Astrocyte of the hippocampus (primary cell): Measurements from ENCODE around the gene CEP55.
A peak's percentile ranks its signal among the peaks of the same experiment; 100 is the strongest.

ENCODE experiments used
- DNase-seq: peaks from one replicate; pipeline ENCODE4 v3.0.0; 2011; ENCODE audit warnings: low read depth, low spot score

Gene CEP55

GRCh38 chr10:93566435-93567276 lies 70.2 kb downstream of the CEP55 start, which contains the start of gene FFAR4:
Gene FFAR4, plus strand, starts transcription at chr10:93566665. Its CDS starts 56 bp downstream, at chr10:93566721.
- DNase-seq = peak; percentile 32

GRCh38 chr10:93567277-93568104 lies 71.1 kb downstream of the CEP55 start:
- DNase-seq = no peak

GRCh38 chr10:93568105-93568390 lies 71.6 kb downstream of the CEP55 start:
- DNase-seq = peak; percentile 8

GRCh38 chr10:93570383-93570782 lies 74.0 kb downstream of the CEP55 start:
- no peak for DNase-seq

- no peak for DNase-seq
These were observed 76.2 kb downstream of the CEP55 start for GRCh38 chr10:93572606-93573005.

GRCh38 chr10:93573051-93573909 lies 76.9 kb downstream of the CEP55 start:
- no peak for DNase-seq

- DNase-seq = no peak
These were observed 77.5 kb downstream of the CEP55 start for GRCh38 chr10:93573924-93574323.

- no peak for DNase-seq
These were observed 80.5 kb downstream of the CEP55 start for GRCh38 chr10:93576888-93577287.

- no peak for DNase-seq
These were observed 81.2 kb downstream of the CEP55 start for GRCh38 chr10:93577565-93577964.
